IgD-negative memory B cell (primary cell): Measurements from ENCODE around the gene NLGN1. TPM values are rescaled to one million over a fixed set of nuclear protein-coding genes. Genes with fewer than 3 reads are reported as not detected.

Experiments
- H3K27ac Mint-ChIP-seq, 3 donors: one replicate each; pipeline ENCODE4 v1.8.0; 2020 to 2022; ENCODE audit warnings: mild to moderate bottlenecking in 3 of 3, mixed read lengths in 3 of 3, moderate library complexity in 1 of 3
- H3K27me3 Mint-ChIP-seq: one replicate; pipeline ENCODE4 v1.8.0; 2021; ENCODE audit warnings: mixed read lengths
- H3K36me3 Mint-ChIP-seq: one replicate; pipeline ENCODE4 v1.8.0; 2020; ENCODE audit warnings: mild to moderate bottlenecking, mixed read lengths
- H3K4me1 Mint-ChIP-seq, 3 donors: one replicate each; pipeline ENCODE4 v1.8.0; 2020 to 2022; ENCODE audit warnings: mixed read lengths in 3 of 3, mild to moderate bottlenecking in 1 of 3
- H3K4me3 Mint-ChIP-seq, 4 donors: one replicate each; pipeline ENCODE4 v1.8.0; 2020 to 2022; ENCODE audit warnings: mild to moderate bottlenecking in 4 of 4, mixed read lengths in 4 of 4, moderate library complexity in 3 of 4
- H3K9me3 Mint-ChIP-seq, 3 donors: one replicate each; pipeline ENCODE4 v1.8.0; 2020 to 2021; ENCODE audit warnings: mixed read lengths in 3 of 3, mild to moderate bottlenecking in 1 of 3
- polyA plus RNA-seq: library from polyadenylated mRNA; unstranded; fragments of 300-500 nt; fragmentation: Illumina TruSeq; gene quantifications from one replicate; pipeline ENCODE4 v1.2.3, GENCODE V29; 2021

The NLGN1 gene
- polyA plus RNA-seq, 1 donor from 2014 or later: not detected

GRCh38 chr3:173992416-173992815 lies 594.9 kb downstream of the NLGN1 start:
- Mint-ChIP-seq H3K4me1 (no peaks in the 10 kb centered on the region), H3K27me3 (no peaks in the 10 kb centered on the region), H3K9me3 (peaks cover 0 to 5% (median 3%) of the 10 kb centered on the region in 3 donors), H3K4me3 (no peak overlapping the region), H3K27ac (no peak overlapping the region), H3K36me3 (no peaks in the 10 kb centered on the region)

DNA sequence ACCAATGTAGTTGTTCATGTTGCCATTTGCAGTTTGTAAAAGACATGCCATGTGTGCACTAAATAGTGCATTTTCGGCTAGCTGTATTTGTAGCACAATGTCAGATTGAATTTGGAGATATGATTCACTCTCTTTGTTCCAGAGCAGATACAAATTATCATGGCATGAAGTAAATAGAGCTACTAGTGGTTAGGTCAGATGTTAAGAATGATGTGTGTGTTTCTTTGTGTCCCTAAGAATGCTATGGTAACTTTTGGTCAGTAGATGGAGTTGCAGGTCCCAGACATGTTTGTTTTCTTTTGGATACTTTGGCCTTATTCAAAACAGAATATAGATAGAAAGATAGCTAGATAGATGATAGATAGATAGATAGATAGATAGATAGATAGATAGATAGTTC lies 595.8 kb downstream of the NLGN1 start:
- Mint-ChIP-seq H3K4me3 (no peak overlapping the region), H3K4me1 (no peaks in the 10 kb centered on the region), H3K36me3 (no peaks in the 10 kb centered on the region), H3K27me3 (no peaks in the 10 kb centered on the region), H3K9me3 (peaks cover 0 to 6% (median 5%) of the 10 kb centered on the region in 3 donors), H3K27ac (no peak overlapping the region)

GRCh38 chr3:174000675-174001074 lies 603.1 kb downstream of the NLGN1 start:
- Mint-ChIP-seq H3K4me1 (no peaks in the 10 kb centered on the region), H3K27me3 (no peaks in the 10 kb centered on the region), H3K27ac (no peak overlapping the region), H3K4me3 (no peak overlapping the region), H3K9me3 (peaks cover 4 to 12% (median 6%) of the 10 kb centered on the region in 3 donors), H3K36me3 (no peaks in the 10 kb centered on the region)

DNA sequence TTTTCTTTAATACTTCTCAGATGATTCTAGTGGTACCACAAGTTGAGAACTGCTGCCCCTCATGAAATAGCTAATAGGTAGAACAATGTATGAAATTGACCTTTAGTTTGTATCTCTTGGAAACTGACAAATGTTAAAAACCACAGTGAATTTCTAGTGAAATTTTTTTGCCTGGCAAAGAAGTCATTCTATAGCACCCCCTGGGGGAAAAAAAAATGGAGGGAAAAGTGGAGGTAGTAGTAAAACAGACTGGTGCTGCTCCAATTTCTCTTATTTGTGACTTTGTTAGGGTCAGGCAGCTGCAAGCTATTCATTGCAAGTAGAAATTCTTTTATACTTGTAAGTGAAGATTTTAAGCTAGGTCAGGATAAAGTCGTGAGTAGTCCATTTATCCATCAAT lies 605.0 kb downstream of the NLGN1 start:
- H3K36me3 Mint-ChIP-seq: no peaks in the 10 kb centered on the region
- H3K27me3 Mint-ChIP-seq: no peaks in the 10 kb centered on the region
- H3K9me3 Mint-ChIP-seq: peaks cover 4 to 12% (median 6%) of the 10 kb centered on the region in 3 donors
- no peak overlapping the region for H3K4me3 Mint-ChIP-seq
- no peaks in the 10 kb centered on the region for H3K4me1 Mint-ChIP-seq
- H3K27ac Mint-ChIP-seq: no peak overlapping the region

- no peaks in the 10 kb centered on the region for H3K36me3 Mint-ChIP-seq
- no peaks in the 10 kb centered on the region for H3K27me3 Mint-ChIP-seq
- H3K27ac Mint-ChIP-seq: no peak overlapping the region
- no peak overlapping the region for H3K4me3 Mint-ChIP-seq
- H3K4me1 Mint-ChIP-seq: peaks cover 0 to 2% (median 0%) of the 10 kb centered on the region in 3 donors
- no peaks in the 10 kb centered on the region for H3K9me3 Mint-ChIP-seq
Measured at GRCh38 chr3:174010907-174011306, 613.4 kb downstream of the NLGN1 start.

DNA sequence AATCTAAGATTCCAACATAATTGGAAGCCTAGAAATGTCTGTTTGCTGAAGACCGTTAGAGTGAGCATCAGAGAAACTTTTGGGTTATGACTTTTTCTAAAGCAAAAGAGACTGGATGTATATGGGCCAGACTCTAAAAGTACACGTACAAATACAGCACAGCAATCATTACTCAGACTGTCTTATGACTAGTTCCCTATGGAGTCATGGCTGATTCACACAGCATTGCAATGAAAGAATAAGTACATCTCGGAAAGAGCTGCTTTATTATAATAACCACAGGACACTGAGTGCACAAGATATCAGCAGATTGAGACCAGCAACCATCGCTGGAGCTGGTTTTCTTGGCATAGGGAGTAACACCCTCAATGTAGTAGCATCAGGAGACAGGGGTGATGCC lies 618.6 kb downstream of the NLGN1 start:
- no peak overlapping the region for H3K27ac Mint-ChIP-seq
- no peak overlapping the region for H3K4me3 Mint-ChIP-seq
- peaks cover 0 to 4% (median 0%) of the 10 kb centered on the region in 3 donors for H3K9me3 Mint-ChIP-seq

DNA sequence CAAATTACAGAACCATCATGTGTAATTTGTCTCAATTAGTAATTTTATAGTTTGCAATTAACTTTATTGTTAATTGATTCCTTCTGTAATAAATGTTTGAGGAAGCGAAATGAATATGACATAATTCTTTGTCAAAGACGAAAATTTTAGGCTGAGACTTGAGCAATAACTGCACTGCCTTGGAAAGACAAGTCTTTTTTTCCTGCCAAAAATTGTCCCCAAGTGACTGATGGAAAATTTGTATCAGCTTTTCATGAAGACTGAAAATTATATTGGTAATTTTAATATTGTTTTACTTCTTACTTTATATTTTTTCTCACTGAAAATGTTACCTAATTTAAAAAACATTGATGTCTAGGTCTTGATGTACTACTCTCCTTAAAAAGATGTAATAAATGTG lies 622.6 kb downstream of the NLGN1 start:
- H3K4me3 Mint-ChIP-seq: no peak overlapping the region
- peaks cover 0 to 6% (median 0%) of the 10 kb centered on the region in 3 donors for H3K9me3 Mint-ChIP-seq
- H3K36me3 Mint-ChIP-seq: peaks cover 2% of the 10 kb centered on the region
- no peak overlapping the region for H3K27ac Mint-ChIP-seq
- H3K27me3 Mint-ChIP-seq: no peaks in the 10 kb centered on the region
- H3K4me1 Mint-ChIP-seq: peaks cover 0 to 2% (median 0%) of the 10 kb centered on the region in 3 donors

More for the DNA sequence above, 618.6 kb downstream of the NLGN1 start:
- Mint-ChIP-seq H3K4me1 (peaks cover 0 to 2% (median 0%) of the 10 kb centered on the region in 3 donors), H3K36me3 (no peaks in the 10 kb centered on the region), H3K27me3 (no peaks in the 10 kb centered on the region)

DNA sequence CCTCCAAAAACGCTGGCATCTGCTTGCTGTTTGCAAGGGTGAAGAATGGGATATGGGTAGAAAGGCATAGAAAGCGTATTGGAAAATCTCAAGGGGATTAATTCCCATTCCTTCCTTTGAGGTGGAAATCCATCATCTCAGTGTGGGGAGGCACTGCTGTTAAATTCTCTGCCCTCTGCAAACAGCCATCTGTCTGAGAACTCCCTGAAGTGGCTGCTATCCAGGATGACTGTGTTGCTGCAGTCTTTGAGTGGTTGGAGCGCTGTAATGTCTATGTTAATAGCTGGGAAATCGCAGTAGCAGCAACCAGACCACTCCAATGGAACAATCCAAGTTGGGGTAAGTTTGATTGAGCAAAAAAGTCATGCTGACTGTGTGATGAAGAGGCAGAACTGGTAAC lies 625.9 kb downstream of the NLGN1 start:
- H3K27ac Mint-ChIP-seq: no peak overlapping the region
- peaks cover 5 to 10% (median 6%) of the 10 kb centered on the region in 3 donors for H3K9me3 Mint-ChIP-seq
- no peaks in the 10 kb centered on the region for H3K27me3 Mint-ChIP-seq
- peaks cover 2% of the 10 kb centered on the region for H3K36me3 Mint-ChIP-seq
- no peaks in the 10 kb centered on the region for H3K4me1 Mint-ChIP-seq
- H3K4me3 Mint-ChIP-seq: no peak overlapping the region

DNA sequence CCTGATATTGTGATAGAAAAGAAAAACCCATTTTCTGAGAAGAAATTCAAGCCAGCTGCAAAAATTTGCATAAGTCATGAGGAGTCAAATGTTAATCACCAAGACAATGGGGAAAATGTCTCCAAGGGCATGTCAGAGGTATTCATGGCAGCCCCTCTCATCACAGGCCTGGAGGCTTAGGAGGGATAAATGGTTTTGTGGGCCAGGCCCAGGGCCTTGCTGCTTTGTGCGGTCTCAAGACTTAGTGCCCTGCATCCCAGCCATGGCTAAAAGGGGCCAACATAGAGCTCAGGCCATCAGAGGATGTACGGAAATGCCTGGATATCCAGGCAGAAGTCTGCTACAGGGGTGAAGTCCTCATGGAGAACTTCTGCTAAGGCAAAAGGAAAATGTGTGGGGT lies 631.1 kb downstream of the NLGN1 start:
- H3K27me3 Mint-ChIP-seq: no peaks in the 10 kb centered on the region
- peaks cover 8 to 19% (median 13%) of the 10 kb centered on the region in 3 donors for H3K9me3 Mint-ChIP-seq
- no peak overlapping the region for H3K27ac Mint-ChIP-seq
- H3K4me1 Mint-ChIP-seq: no peaks in the 10 kb centered on the region
- peaks cover 2% of the 10 kb centered on the region for H3K36me3 Mint-ChIP-seq
- H3K4me3 Mint-ChIP-seq: no peak overlapping the region

GRCh38 chr3:174035328-174035886 lies 637.9 kb downstream of the NLGN1 start:
- Mint-ChIP-seq H3K4me3 (no peak overlapping the region), H3K27ac (no peak overlapping the region), H3K4me1 (no peaks in the 10 kb centered on the region), H3K9me3 (peaks cover 3 to 7% (median 6%) of the 10 kb centered on the region in 3 donors), H3K36me3 (no peaks in the 10 kb centered on the region), H3K27me3 (no peaks in the 10 kb centered on the region)

DNA sequence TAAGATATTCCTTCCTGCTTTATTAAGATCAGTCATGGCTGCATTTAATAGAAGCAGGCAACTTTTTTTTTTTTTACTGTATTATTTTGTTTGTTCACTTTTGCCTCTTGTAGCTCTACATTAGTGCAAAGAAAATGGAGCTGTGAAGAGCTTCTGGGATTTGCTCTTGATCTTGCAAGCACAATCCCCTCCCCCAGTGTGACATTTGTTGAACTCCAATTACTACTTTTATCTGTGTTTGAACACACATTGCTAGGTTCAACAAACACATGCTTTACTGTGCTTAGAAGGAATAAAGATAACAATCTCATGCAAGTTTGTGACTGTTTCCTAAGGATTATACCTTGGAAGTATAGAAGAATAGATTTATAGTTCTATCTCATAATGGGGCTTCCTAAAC lies 648.8 kb downstream of the NLGN1 start:
- peaks cover 5 to 15% (median 7%) of the 10 kb centered on the region in 3 donors for H3K9me3 Mint-ChIP-seq
- H3K4me3 Mint-ChIP-seq: no peak overlapping the region
- no peaks in the 10 kb centered on the region for H3K36me3 Mint-ChIP-seq
- no peaks in the 10 kb centered on the region for H3K4me1 Mint-ChIP-seq
- no peak overlapping the region for H3K27ac Mint-ChIP-seq
- H3K27me3 Mint-ChIP-seq: no peaks in the 10 kb centered on the region

DNA sequence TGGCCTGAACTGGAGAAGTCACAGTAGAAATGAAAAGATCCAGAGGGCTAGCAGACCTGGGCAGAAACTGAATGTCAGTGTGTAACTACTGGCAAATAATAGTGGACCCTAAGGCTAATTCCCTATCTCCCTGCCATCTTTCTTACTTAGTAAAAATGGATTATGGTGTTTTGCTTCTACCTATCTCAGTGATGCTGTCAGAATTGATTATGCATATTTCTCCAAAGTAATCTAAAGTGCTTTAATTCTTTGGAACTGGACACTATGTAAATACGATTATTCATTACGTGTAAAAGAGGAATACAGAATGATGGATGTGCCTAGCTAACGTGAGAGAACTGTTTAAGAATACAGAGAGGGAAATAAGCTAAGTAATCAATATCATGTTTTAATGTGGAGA lies 651.9 kb downstream of the NLGN1 start:
- H3K4me1 Mint-ChIP-seq: no peaks in the 10 kb centered on the region
- peaks cover 2 to 11% (median 4%) of the 10 kb centered on the region in 3 donors for H3K9me3 Mint-ChIP-seq
- H3K27ac Mint-ChIP-seq: no peak overlapping the region
- no peaks in the 10 kb centered on the region for H3K27me3 Mint-ChIP-seq
- no peak overlapping the region for H3K4me3 Mint-ChIP-seq
- no peaks in the 10 kb centered on the region for H3K36me3 Mint-ChIP-seq

GRCh38 chr3:174051191-174051590 lies 653.6 kb downstream of the NLGN1 start:
- Mint-ChIP-seq H3K36me3 (no peaks in the 10 kb centered on the region), H3K4me3 (no peak overlapping the region), H3K27ac (no peak overlapping the region), H3K9me3 (peaks cover 0 to 5% (median 3%) of the 10 kb centered on the region in 3 donors), H3K4me1 (no peaks in the 10 kb centered on the region), H3K27me3 (no peaks in the 10 kb centered on the region)

DNA sequence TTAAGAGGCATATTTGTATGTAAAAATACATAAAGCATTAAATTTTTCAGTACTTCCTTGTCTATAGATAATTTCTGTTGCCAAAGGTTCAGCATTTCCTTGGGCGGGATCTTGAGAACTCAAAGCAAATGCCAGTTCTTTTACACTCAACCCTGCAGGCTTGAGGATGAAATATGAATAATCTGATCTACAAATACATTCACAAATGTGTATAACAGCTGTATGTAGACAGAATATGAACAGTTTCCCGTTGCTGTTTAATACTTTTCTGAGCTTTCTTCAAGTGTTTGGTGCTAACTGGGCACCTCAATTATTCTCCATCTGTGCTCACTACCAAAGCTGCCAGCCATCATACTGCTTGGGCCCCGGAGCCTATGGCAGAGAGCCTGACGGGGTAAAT lies 661.3 kb downstream of the NLGN1 start:
- peaks cover 3 to 10% (median 5%) of the 10 kb centered on the region in 3 donors for H3K9me3 Mint-ChIP-seq
- H3K36me3 Mint-ChIP-seq: no peaks in the 10 kb centered on the region
- H3K4me3 Mint-ChIP-seq: no peak overlapping the region
- H3K27ac Mint-ChIP-seq: no peak overlapping the region
- H3K27me3 Mint-ChIP-seq: no peaks in the 10 kb centered on the region
- no peaks in the 10 kb centered on the region for H3K4me1 Mint-ChIP-seq

- Mint-ChIP-seq H3K27me3 (no peaks in the 10 kb centered on the region), H3K27ac (no peak overlapping the region), H3K36me3 (no peaks in the 10 kb centered on the region), H3K4me3 (no peak overlapping the region), H3K4me1 (no peaks in the 10 kb centered on the region), H3K9me3 (peaks cover 3 to 10% (median 5%) of the 10 kb centered on the region in 3 donors)
Measured at GRCh38 chr3:174060431-174060830, 662.9 kb downstream of the NLGN1 start.

GRCh38 chr3:174061162-174061561 lies 663.6 kb downstream of the NLGN1 start:
- H3K4me3 Mint-ChIP-seq: no peak overlapping the region
- no peaks in the 10 kb centered on the region for H3K4me1 Mint-ChIP-seq
- H3K36me3 Mint-ChIP-seq: no peaks in the 10 kb centered on the region
- H3K27ac Mint-ChIP-seq: no peak overlapping the region
- peaks cover 3 to 10% (median 5%) of the 10 kb centered on the region in 3 donors for H3K9me3 Mint-ChIP-seq
- H3K27me3 Mint-ChIP-seq: no peaks in the 10 kb centered on the region
